ENCODE measurements around the gene DIP2B.

GRCh38 chr12:50665609-50666008, 160.8 kb downstream of the DIP2B start:
- TF ChIP-seq CTCF (IDR thresholded peaks at IDR 0.05) (no peak), SIN3A (IDR thresholded peaks at IDR 0.05; ENCODE audit: borderline replicate concordance, insufficient read depth, low read depth, low read length) (no peak), POLR2AphosphoS5 (IDR thresholded peaks at IDR 0.05; ENCODE audit: low read depth, low read length) (no peak), TCF7L2 (IDR thresholded peaks at IDR 0.05; ENCODE audit: low read depth, low read length) (no peak), REST (IDR thresholded peaks at IDR 0.05; ENCODE audit: insufficient read depth in 1 of 2, low read depth in 2 of 2, low read length in 1 of 2) (no peak)

Data from Panc1 (cell line).